Keratinocyte (primary cell): ENCODE data around the gene NPHP1. TPM values are rescaled to one million over a fixed set of nuclear protein-coding genes. Genes with fewer than 3 reads are reported as not detected.
A peak's percentile ranks its signal among the peaks of the same experiment; 100 is the strongest.

Experiments
- DNase-seq: peaks from one replicate; pipeline ENCODE4 v3.0.0-alpha.2; 2011; ENCODE audit warnings: low read depth, missing footprints, low spot score
- FAIRE-seq: peaks from 2 replicates; lab custom pipeline; 2011; peaks lifted over from hg19 to GRCh38; lab: Jason Lieb, UNC
- H2AFZ ChIP-seq: 2 replicates; pipeline ENCODE4 v1.6.0; 2012; ENCODE audit warnings: low read length, control low read depth, inconsistent platforms; ENCODE audit not compliant: control insufficient read depth
- H3K27ac ChIP-seq: 2 replicates; pipeline ENCODE4 v1.5.1; 2011; ENCODE audit warnings: low read length; ENCODE audit not compliant: control insufficient read depth, insufficient read depth
- H3K27me3 ChIP-seq: 3 replicates; pipeline ENCODE4 v1.6.0; 2011; ENCODE audit warnings: low read length; ENCODE audit not compliant: control insufficient read depth, insufficient read depth; ENCODE audit errors: extremely low read depth
- H3K36me3 ChIP-seq, 2 experiments: 2 replicates in 1 of 2; 3 replicates in 1 of 2; pipeline ENCODE4 v1.5.1; 2011; ENCODE audit warnings: low read length in 2 of 2, mild to moderate bottlenecking in 1 of 2; ENCODE audit not compliant: control insufficient read depth in 2 of 2, insufficient read depth in 2 of 2; ENCODE audit errors: extremely low read depth in 1 of 2
- H3K4me1 ChIP-seq: 3 replicates; pipeline ENCODE4 v1.5.1; 2011; ENCODE audit warnings: low read length; ENCODE audit not compliant: control insufficient read depth, insufficient read depth; ENCODE audit errors: extremely low read depth
- H3K4me2 ChIP-seq: 3 replicates; pipeline ENCODE4 v1.6.0; 2011; ENCODE audit warnings: low read depth, low read length; ENCODE audit not compliant: control insufficient read depth, insufficient read depth; ENCODE audit errors: extremely low read depth
- H3K4me3 ChIP-seq, 3 experiments: fragments of 200-600 bp in 1 of 3; sonication (generic) in 1 of 3; 2 replicates in 2 of 3; 3 replicates in 1 of 3; pipeline ENCODE4 v1.5.1; 2011 to 2016; ENCODE audit warnings: low read length in 3 of 3, mild to moderate bottlenecking in 3 of 3, control low read depth in 2 of 3, inconsistent platforms in 1 of 3, low read depth in 1 of 3, mixed read lengths in 1 of 3, mixed run types in 1 of 3, moderate library complexity in 1 of 3; ENCODE audit not compliant: control insufficient read depth in 2 of 3, insufficient read depth in 2 of 3; ENCODE audit errors: extremely low read depth in 1 of 3
- H3K79me2 ChIP-seq: 2 replicates; pipeline ENCODE4 v1.6.0; 2012; ENCODE audit warnings: low read length; ENCODE audit not compliant: control insufficient read depth, insufficient read depth
- H3K9ac ChIP-seq: 3 replicates; pipeline ENCODE4 v1.6.0; 2011; ENCODE audit warnings: low read length; ENCODE audit not compliant: control insufficient read depth, insufficient read depth; ENCODE audit errors: extremely low read depth
- H3K9me1 ChIP-seq: 3 replicates; pipeline ENCODE4 v1.6.0; 2011; ENCODE audit warnings: low read length; ENCODE audit not compliant: control insufficient read depth, insufficient read depth; ENCODE audit errors: extremely low read depth
- H3K9me3 ChIP-seq: 2 replicates; pipeline ENCODE4 v1.5.1; 2012; ENCODE audit warnings: low read depth, low read length; ENCODE audit not compliant: control insufficient read depth
- H4K20me1 ChIP-seq: 3 replicates; pipeline ENCODE4 v1.6.0; 2011; ENCODE audit warnings: low read length; ENCODE audit not compliant: control insufficient read depth, insufficient read depth; ENCODE audit errors: extremely low read depth
- CTCF ChIP-seq, 3 experiments: IDR thresholded peaks in 1 of 3; conservative IDR thresholded peaks in 1 of 3; optimal IDR thresholded peaks in 1 of 3; 2 replicates in 2 of 3; 3 replicates in 1 of 3; pipeline versions ENCODE3 to v1.5.1; 2011; ENCODE audit warnings: low read length in 3 of 3, mild to moderate bottlenecking in 3 of 3, moderate library complexity in 2 of 3, control low read depth in 1 of 3, inconsistent platforms in 1 of 3; ENCODE audit not compliant: insufficient read depth in 2 of 3; ENCODE audit errors: extremely low read depth in 1 of 3
- EZH2 ChIP-seq: IDR thresholded peaks from one replicate; pipeline ENCODE4 v1.6.1; 2012; ENCODE audit warnings: inconsistent platforms, mild to moderate bottlenecking, low read length, moderate library complexity
- dilution Hi-C: fragments of 300-500 bp; cut with MboI; formaldehyde crosslinking; loops from one replicate; pipeline ENCODE4 v1.7.0; 2020; ENCODE audit warnings: low sequenced_read_pairs; ENCODE audit not compliant: extremely low pct_ligation_motif_present
- polyA plus RNA-seq, 5 experiments: library from polyadenylated mRNA; depleted of rRNA in 3 of 5; stranded (reverse) in 3 of 5; stranded (forward) in 1 of 5; unstranded in 1 of 5; fragments of >200 nt; gene quantifications; 1 replicate in 1 of 5; 2 replicates in 3 of 5; 3 replicates in 1 of 5; pipeline versions ENCODE4 v1.2.1 to v1.2.3, GENCODE V29; 2011 to 2012; ENCODE audit warnings: missing spikeins in 2 of 5, low read depth in 1 of 5, low replicate concordance in 1 of 5

Gene NPHP1
- polyA plus RNA-seq, 1 donor (not counting 4 experiments of a cell fraction or from before 2014, with no cell fraction given), result 8.1 TPM

DNA sequence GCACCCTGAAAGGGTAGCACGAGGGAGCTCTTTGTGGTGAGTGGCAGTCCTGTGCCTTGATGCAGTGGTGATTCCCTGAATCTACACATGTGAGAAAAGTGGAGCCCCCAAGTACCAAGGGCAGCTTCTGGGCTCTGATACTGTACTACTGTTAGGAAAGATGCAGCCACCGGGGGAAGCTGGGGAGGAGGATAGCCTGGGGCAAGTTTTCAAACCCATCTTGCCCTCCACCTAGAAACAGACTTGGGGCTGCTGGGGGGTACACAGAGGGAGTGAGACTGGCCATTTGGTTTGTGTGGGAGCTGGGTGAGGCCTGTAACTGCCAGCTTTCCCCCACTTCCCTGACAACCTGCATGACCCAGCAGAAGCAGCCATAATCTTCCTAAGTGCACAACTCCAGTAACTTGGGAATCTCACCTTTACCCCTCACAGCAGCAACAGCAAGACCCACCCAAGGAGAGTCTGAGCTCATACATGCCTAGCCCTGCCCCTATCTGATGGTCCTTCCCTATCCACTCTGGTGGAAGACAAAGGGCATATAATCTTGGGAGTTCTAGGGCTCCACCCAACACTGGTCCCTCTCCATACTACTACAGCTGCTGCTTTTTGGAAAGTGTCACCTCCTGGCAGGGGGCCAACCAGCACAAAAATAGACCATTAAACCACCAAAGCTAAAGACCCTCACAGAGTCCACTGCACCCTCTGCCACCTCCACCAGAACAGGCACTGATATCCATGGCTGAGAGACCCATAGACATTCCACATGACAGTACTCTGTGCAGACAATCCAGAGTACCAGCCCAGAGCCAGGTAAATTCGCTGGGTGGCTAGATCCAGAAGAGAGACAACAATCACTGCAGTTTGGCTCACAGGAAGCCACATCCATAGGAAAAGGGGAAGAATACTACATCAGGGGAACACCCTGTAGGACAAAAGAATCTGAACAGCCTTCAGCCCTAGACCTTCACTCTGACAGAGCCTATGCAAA is 97.4 kb downstream of the NPHP1 start:
- Histone ChIP-seq H3K27ac (peak overlapping the region; percentile 81), H3K36me3 (peaks cover 0 to 15% of the 10 kb centered on the region in 2 experiments), H2AFZ (no peak overlapping the region), H3K27me3 (no peaks in the 10 kb centered on the region), H3K9ac (peak overlapping the region; percentile 74), H3K9me3 (no peaks in the 10 kb centered on the region), H3K4me2 (peak overlapping the region; percentile 72), H4K20me1 (no peaks in the 10 kb centered on the region), H3K79me2 (peaks cover 77% of the 10 kb centered on the region), H3K4me1 (peaks cover 59% of the 10 kb centered on the region), H3K4me3 (no peak overlapping the region), H3K9me1 (no peaks in the 10 kb centered on the region)
- FAIRE-seq, result peak; percentile 26
- TF ChIP-seq EZH2, result no peak
- no peak for TF ChIP-seq CTCF (optimal IDR thresholded peaks at IDR 0.05 in 1 of 3, IDR thresholded peaks at IDR 0.05 in 1 of 3, conservative IDR thresholded peaks at IDR 0.05 in 1 of 3; ENCODE audit: extremely low read depth in 1 of 3, insufficient read depth in 2 of 3, low read length in 3 of 3)
- DNase-seq, result no peak
- dilution Hi-C loops, result no loop called here

DNA sequence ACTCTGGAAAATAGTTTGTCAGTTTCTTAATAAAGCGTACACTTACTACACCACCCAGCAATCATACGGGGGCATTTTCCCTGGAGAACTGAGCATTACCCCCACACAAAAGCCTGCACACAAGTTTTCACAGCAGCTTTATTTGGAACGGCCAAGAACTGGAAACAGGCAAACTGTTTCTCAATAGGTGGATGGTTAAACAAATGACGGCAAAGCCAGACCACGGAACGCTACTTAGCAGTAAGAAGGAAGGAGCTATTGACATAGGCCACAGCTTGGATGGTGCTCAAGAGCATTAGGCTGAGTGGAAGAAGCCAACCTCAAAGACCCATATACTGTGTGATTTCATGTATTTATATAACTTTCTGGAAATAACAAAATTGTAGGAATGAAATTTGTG is 98.2 kb downstream of the NPHP1 start:
- peak overlapping the region; percentile 81 for H3K27ac ChIP-seq
- peak overlapping the region; percentile 72 for H3K4me2 ChIP-seq
- peak overlapping the region; percentile 2 for H2AFZ ChIP-seq
- H3K9me1 ChIP-seq, result no peaks in the 10 kb centered on the region
- DNase-seq (no peak), FAIRE-seq (no peak)
- H3K9me3 ChIP-seq, result no peaks in the 10 kb centered on the region
- no peak for TF ChIP-seq EZH2
- TF ChIP-seq CTCF (optimal IDR thresholded peaks at IDR 0.05 in 1 of 3, IDR thresholded peaks at IDR 0.05 in 1 of 3, conservative IDR thresholded peaks at IDR 0.05 in 1 of 3; ENCODE audit: extremely low read depth in 1 of 3, insufficient read depth in 2 of 3, low read length in 3 of 3), result no peak
- H3K9ac ChIP-seq, result peak overlapping the region; percentile 74
- no peaks in the 10 kb centered on the region for H4K20me1 ChIP-seq
- dilution Hi-C loops, result no loop called here
- H3K79me2 ChIP-seq, result peaks cover 70% of the 10 kb centered on the region
- H3K36me3 ChIP-seq, result peaks cover 0 to 15% of the 10 kb centered on the region in 2 experiments
- H3K4me3 ChIP-seq, result peak overlapping the region in 1 of 3 experiments; percentile 38
- H3K27me3 ChIP-seq, result no peaks in the 10 kb centered on the region
- H3K4me1 ChIP-seq, result peaks cover 66% of the 10 kb centered on the region
